Measurements from ENCODE around the gene PML.

Gene PML

GRCh38 chr15:74013374-74013894 lies 18.9 kb downstream of the PML start:
- DNase-seq: no peak

DNA sequence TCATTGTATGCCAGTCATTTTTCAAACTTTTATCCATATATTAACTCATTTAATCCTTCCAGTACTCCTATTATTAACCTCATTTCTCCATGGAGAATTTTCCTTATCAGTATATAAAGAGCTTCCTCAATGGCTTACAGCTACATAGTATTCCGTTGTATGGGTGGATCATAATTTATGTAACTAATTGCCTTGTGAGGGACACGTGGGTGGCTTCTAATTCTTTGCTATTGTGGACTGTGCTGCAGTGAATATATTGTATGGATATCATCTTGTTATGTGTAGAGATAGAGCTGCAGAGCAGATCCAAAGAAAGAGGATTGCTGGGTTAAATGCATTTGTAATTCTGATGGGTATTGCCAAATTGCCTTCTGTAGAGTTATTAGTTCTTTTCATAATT lies 25.2 kb downstream of the PML start:
- no peak for DNase-seq

- no peak for DNase-seq
These were observed 28.4 kb downstream of the PML start for GRCh38 chr15:74022706-74023470.

DNA sequence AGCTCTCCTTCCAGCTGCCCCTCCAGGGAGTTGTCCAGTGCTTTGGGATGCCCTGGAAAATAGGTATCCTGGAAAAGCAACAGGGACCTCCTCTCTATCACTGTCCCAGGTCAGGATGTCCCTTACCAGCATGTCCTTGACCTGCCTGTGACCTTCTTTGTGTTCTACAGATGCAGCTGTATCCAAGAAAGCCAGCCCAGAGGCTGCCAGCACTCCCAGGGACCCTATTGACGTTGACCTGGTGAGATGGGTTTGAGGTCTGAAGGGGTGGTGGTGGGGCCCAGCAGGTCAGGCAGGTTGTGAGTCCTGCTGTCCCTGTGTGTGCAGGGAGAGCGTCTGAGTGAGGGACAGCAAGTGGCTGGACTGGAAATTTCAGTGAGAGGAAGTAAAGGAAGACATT lies 30.2 kb downstream of the PML start:
- no peak for DNase-seq

DNA sequence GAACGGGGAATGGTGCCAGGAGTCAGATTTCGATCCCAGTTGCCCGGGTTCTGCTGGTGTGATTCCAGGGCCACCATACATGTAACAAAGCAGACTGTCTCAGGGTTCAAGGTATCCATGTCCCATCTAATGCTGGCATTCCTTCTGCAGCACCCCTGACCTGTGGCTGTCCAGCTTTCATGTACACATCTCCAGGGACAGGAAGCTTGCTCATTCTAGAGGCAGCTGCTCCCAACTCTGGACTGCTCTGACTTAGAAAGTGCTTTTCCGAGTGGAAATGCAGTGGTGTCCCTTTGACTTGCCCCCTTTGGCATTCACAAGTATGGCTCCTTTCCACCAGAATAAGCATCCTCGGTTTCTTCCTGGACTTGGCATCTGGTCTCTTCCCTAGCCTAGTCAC lies 30.9 kb downstream of the PML start:
- no peak for DNase-seq

- no peak for DNase-seq
These were observed 33.2 kb downstream of the PML start for GRCh38 chr15:74027688-74028087.

- DNase-seq: no peak
These were observed 34.1 kb downstream of the PML start for GRCh38 chr15:74028646-74029045.

DNA sequence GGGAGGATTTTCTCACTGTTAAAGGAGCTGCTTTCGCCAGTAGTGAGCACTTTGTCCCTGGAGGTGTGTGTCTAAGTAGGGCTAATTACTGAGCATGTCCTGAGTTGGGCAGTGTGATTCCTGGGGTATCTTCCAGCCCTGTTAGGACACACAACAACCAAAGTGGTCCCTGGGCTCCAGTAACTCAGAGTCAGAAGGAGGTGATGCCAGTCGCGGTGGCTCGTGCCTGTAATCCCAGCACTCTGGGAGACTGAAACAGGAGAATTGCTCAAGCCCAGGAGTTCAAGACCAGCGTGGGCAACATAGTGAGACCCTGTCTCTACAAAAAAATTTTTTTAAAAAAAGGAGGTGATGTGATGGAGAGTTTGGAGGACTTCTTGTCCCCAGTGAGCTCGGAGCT lies 37.5 kb downstream of the PML start:
- no peak for DNase-seq

DNA sequence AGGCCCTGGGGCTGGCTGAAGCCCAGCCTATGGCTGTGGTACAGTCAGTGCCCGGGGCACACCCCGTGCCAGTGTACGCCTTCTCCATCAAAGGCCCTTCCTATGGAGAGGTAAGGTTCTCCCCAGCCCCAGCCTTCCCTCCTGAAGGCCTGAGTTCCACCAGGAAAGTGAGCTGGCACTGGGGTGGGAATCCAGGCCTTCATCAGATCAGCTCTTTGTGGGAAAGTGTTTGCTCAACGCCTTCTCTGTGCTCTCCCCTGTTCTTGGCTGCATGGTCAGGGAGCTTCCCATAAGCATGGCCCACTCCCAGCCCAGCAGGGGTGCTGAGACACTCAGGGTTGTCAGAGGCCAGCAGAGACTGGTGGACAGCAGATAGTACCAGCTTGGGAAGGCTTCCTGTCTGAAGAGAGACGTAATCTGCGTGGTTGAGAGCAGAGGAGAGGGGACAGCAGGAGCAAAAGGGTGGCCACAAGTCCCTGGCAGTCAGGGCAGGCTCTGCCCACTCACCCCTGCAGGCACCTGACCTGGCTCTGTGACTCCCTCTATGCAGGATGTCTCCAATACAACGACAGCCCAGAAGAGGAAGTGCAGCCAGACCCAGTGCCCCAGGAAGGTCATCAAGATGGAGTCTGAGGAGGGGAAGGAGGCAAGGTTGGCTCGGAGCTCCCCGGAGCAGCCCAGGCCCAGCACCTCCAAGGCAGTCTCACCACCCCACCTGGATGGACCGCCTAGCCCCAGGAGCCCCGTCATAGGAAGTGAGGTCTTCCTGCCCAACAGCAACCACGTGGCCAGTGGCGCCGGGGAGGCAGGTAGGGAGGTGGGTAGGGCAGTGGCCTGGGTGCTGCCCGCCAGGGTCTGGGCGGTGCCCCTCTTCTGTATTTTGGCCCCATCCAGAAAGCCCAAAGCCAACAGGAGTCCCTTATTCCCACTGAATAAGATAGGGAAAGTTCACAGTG lies 38.4 kb downstream of the PML start:
- no peak for DNase-seq

DNA sequence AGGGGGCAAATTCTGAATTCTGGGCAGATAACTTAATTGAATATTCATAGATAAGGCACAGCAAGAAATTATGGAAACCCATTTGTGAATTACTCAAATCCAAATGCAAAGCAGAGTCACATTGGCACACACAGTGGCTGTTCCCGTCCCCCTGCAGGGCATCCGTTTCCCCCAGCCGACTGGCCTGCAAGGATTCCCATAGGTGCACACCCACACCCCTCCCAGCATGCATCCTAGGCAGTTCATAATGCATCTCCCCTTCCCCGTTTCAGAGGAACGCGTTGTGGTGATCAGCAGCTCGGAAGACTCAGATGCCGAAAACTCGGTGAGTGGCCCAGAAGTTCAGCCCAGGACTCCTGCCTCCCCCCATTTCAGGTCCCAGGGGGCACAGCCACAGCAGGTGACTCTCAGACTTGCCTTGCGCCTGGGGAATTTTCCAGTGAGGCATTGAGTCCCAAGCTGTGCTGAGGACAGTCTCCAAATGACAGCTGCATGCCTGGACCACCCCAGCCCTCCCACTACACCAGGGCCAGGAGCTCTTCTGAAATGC lies 39.8 kb downstream of the PML start:
- DNase-seq: no peak

GRCh38 chr15:74035121-74036017 lies 40.9 kb downstream of the PML start:
- DNase-seq: no peak

DNA sequence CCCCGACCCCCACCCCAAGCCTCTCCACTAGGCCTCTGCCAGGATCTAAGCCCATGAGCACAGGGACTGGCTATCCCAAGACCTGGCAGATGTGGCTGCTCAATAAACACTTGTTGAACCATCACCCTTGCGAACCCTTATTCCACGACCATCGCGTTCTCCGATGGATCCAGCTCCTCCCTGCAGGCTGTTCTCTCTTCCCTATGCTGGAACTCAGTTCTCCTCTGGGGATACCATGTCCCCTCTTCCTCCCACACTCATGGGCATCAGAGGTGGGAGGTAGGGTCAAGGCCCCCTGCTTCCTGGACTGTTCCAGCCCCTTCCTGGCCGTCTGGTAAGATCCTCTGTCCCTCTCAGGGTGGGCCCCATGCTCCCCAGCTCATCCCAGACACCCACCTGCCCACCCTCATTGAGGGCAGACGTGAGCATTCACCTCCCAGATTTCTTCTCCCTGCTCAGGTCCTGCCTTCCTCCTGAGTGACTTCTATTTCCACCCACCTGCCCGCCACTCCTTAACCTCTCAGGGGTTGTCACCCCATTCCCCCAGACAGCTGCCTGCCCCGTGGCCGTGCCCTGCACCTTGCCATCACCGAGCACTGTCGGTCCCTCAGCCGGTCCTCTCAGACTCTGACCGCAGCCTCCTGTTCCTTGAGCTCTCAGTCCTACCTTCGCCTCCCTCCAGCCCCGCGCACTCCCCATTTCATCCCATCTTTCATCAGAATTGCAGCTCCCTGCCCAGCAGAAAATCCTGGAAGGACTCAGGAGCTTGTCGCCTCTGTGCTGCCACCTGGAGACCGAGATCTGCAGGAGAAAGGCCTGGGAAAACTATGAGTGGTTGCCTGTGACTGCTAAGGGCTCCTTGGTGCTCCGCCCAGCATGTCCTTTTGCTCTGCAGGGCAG lies 42.0 kb downstream of the PML start:
- DNase-seq: no peak

DNA sequence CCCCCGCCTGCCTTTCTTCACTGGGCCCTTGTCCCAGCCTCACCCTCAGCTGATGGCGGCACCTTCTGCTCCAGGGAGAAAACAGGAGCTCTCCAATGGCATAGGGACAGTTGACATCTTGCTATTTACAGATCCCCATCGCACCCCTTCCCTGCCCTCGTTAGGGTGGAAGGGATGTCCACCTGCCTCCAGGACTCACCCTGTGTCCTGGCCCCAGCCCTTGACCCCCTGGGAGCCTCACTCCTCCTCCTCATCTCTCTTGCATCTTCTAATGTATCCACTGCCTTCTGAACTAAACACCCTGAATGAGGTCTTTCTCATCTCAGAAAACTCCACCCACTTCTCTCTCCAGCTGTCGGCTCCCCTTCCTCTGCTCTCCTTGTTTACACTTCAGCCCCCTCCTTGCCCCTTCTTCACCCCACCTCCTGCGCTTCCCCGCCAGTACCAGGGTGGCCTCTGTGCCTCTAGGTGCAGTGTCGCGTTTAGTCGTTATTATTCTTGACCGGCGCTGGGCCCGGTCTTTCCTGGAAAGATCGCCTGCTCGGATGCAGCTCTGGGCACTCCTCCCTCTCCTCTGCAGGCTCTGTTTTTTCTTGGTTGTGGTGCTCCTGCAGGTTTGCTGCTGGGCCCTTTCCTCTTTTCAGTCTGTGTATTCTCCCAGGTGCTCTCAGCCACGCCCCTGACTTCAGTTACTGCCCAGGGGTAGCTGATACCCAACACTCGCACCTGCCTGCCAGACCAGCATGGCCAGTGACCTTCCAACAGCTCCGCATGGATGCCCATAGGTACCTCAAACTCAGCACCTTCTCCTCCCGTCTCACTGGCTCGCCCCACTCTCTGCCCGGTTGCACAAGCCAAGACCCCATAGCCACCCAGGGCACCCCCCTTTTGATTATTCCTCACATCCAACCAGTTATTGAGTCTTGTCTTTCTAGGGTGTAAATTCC lies 42.9 kb downstream of the PML start:
- no peak for DNase-seq

- no peak for DNase-seq
These were observed 44.5 kb downstream of the PML start for GRCh38 chr15:74038707-74039655.

DNA sequence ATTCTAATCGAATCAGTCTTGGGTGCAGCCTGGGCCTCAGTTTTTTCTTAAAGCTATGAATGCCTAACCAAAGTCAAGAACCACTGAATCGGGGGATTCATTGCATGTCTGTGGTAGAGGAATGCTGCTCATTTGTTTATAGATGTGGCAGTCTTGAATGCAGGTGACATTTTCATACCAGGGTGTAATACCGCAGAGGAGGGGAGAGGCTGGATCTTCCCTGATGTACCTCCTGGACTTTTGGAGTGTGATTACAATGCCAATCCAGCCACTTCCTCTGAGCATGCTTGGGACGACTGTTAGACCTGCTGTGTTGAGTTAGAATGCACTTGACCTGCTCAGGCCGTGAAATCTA lies 45.1 kb downstream of the PML start:
- DNase-seq: no peak

DNA sequence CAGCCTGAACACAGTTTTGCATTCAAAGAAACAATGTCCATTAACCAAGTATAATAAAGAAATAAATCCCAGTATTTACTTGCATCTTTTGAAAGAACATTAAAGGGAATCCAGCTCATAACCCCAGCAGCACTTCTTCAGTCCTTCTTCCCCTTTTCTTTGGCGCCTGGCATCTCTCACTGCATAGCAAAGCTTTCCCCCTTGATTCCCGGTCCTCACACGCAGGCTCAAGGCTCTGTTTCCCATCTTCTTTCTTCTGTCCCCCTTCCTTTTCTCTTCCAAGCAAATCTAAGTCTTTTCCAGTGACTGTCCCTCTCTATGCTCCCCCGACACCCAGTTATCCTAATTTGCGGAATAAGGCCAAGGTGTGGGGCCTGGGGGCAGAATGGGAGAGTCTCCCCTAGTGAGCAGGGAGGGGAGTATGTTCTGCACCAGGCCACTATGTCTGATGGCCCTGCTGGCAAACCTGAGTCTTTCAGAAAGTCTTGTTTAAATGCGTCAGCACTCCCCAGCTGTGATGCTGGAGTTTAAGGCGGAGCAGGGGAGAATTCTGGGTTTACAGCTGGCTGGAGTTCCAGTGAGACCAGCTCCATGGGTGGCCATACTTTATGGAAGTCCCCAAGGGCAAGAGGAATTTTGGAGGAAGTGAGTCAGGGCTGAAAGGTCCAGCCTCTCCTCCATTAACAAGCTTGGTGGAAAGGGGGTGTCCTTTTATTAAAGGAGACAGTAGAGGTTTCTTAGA lies 45.8 kb downstream of the PML start:
- no peak for DNase-seq

GRCh38 chr15:74041311-74041756 lies 46.8 kb downstream of the PML start:
- DNase-seq: no peak

GRCh38 chr15:74041777-74042435 lies 47.4 kb downstream of the PML start:
- DNase-seq: no peak
